Liver (tissue), 9 donors: ENCODE results near the gene COX15. TPM values are rescaled to one million over a fixed set of nuclear protein-coding genes. Genes with fewer than 3 reads are reported as not detected.

Experiments used
- DNase-seq: peaks from one replicate; pipeline ENCODE4 v3.0.0-alpha.2; 2017; ENCODE audit warnings: low spot score
- H3K27ac ChIP-seq, 2 donors: one replicate each; pipeline ENCODE4 v1.7.0; 2013; ENCODE audit warnings: inconsistent platforms in 2 of 2, low read length in 2 of 2, control low read depth in 1 of 2, low read depth in 1 of 2, mild to moderate bottlenecking in 1 of 2
- H3K27me3 ChIP-seq, 4 donors: one replicate each; pipeline versions ENCODE4 v1.6.1 to v1.7.0; 2013; ENCODE audit warnings: low read length in 3 of 4, inconsistent platforms in 1 of 4, mild to moderate bottlenecking in 1 of 4, moderate library complexity in 1 of 4; ENCODE audit not compliant: control insufficient read depth in 4 of 4, insufficient read depth in 4 of 4
- H3K36me3 ChIP-seq, 4 donors: one replicate each; pipeline versions ENCODE4 v1.6.1 to v1.7.0; 2013; ENCODE audit warnings: low read length in 3 of 4, mild to moderate bottlenecking in 3 of 4, low read depth in 1 of 4, moderate library complexity in 1 of 4; ENCODE audit not compliant: control insufficient read depth in 4 of 4, insufficient read depth in 3 of 4
- H3K4me1 ChIP-seq, 4 donors: one replicate each; pipeline versions ENCODE4 v1.6.1 to v1.7.0; 2013; ENCODE audit warnings: low read length in 3 of 4, mild to moderate bottlenecking in 3 of 4, moderate library complexity in 1 of 4; ENCODE audit not compliant: control insufficient read depth in 4 of 4, insufficient read depth in 4 of 4
- H3K4me3 ChIP-seq, 3 donors: one replicate each; pipeline versions ENCODE4 v1.6.1 to v1.7.0; 2013; ENCODE audit warnings: low read length in 3 of 3, control low read depth in 1 of 3, low read depth in 1 of 3, mild to moderate bottlenecking in 1 of 3
- H3K9ac ChIP-seq, 2 donors: one replicate each; pipeline ENCODE4 v1.7.0; 2013; ENCODE audit warnings: low read length in 2 of 2, mild to moderate bottlenecking in 2 of 2, moderate library complexity in 2 of 2, control low read depth in 1 of 2, low read depth in 1 of 2
- H3K9me3 ChIP-seq, 4 donors: one replicate each; pipeline versions ENCODE4 v1.6.1 to v1.7.0; 2013; ENCODE audit warnings: low read length in 3 of 4; ENCODE audit not compliant: control insufficient read depth in 4 of 4
- ATF3 ChIP-seq: IDR thresholded peaks from 2 replicates; pipeline ENCODE4 v1.6.1; 2016; ENCODE audit warnings: antibody characterized with exemption
- CTCF ChIP-seq: fragments of 150-350 bp; IDR thresholded peaks from 2 replicates; pipeline ENCODE4 v1.5.1; 2017; ENCODE audit warnings: improper control_type of control experiment, low read depth, low read length; ENCODE audit not compliant: missing input control
- EGR1 ChIP-seq, 2 donors: IDR thresholded peaks; 2 replicates each; pipeline ENCODE4 v1.6.1; 2016 to 2018; ENCODE audit warnings: antibody characterized with exemption in 2 of 2, low read depth in 2 of 2
- FOXA1 ChIP-seq: IDR thresholded peaks from 2 replicates; pipeline ENCODE4 v1.6.1; 2016; ENCODE audit warnings: antibody characterized with exemption
- FOXA2 ChIP-seq: IDR thresholded peaks from 2 replicates; pipeline ENCODE4 v1.6.1; 2016; ENCODE audit warnings: antibody characterized with exemption
- GABPA ChIP-seq, 2 donors: IDR thresholded peaks in 1 of 2; conservative IDR thresholded peaks in 1 of 2; 2 replicates each; pipeline ENCODE4 v1.6.1; 2016; ENCODE audit warnings: antibody characterized with exemption in 2 of 2, mild to moderate bottlenecking in 1 of 2, moderate library complexity in 1 of 2
- HNF4A ChIP-seq, 2 donors: conservative IDR thresholded peaks; 2 replicates each; pipeline ENCODE4 v1.6.1; 2016; ENCODE audit warnings: antibody characterized with exemption in 2 of 2, mild to moderate bottlenecking in 2 of 2
- HNF4G ChIP-seq: IDR thresholded peaks from 2 replicates; pipeline ENCODE4 v1.6.1; 2016; ENCODE audit warnings: antibody characterized with exemption
- JUND ChIP-seq, 2 donors: IDR thresholded peaks; 2 replicates each; pipeline ENCODE4 v1.6.1; 2016; ENCODE audit warnings: antibody characterized with exemption in 2 of 2
- MAX ChIP-seq: IDR thresholded peaks from 2 replicates; pipeline ENCODE4 v1.6.1; 2016; ENCODE audit warnings: antibody characterized with exemption
- NR2F2 ChIP-seq: IDR thresholded peaks from 2 replicates; pipeline ENCODE4 v1.6.1; 2016; ENCODE audit warnings: antibody characterized with exemption
- RAD21 ChIP-seq, 2 donors: IDR thresholded peaks; 2 replicates each; pipeline ENCODE4 v1.6.1; 2016; ENCODE audit warnings: antibody characterized with exemption in 2 of 2, mild to moderate bottlenecking in 2 of 2
- REST ChIP-seq: IDR thresholded peaks from 2 replicates; pipeline ENCODE4 v1.6.1; 2016; ENCODE audit warnings: antibody characterized with exemption, mild to moderate bottlenecking
- RXRA ChIP-seq, 2 donors: IDR thresholded peaks; 2 replicates each; pipeline ENCODE4 v1.6.1; 2017 to 2018; ENCODE audit warnings: antibody characterized with exemption in 2 of 2, mild to moderate bottlenecking in 1 of 2
- SP1 ChIP-seq: IDR thresholded peaks from 2 replicates; pipeline ENCODE4 v1.6.1; 2018; ENCODE audit warnings: antibody characterized with exemption, mild to moderate bottlenecking
- TAF1 ChIP-seq: conservative IDR thresholded peaks from 2 replicates; pipeline ENCODE4 v1.6.1; 2016; ENCODE audit warnings: antibody characterized with exemption, mild to moderate bottlenecking
- YY1 ChIP-seq: IDR thresholded peaks from 2 replicates; pipeline ENCODE4 v1.6.1; 2016; ENCODE audit warnings: antibody characterized with exemption, mild to moderate bottlenecking
- WGBS: extraction: QIAGEN DNeasy Blood & Tissue Kit; methylation state at CpG from one replicate; pipeline ENCODE4 v1.1.7; 2013; 5-methylcytosine and 5-hydroxymethylcytosine counted together
- polyA plus RNA-seq, 2 donors: library from polyadenylated mRNA; stranded (reverse) in 1 of 2; unstranded in 1 of 2; fragments of 200-250 nt in 1 of 2; fragments of >200 nt in 1 of 2; fragmentation: Nextera tagmentation in 1 of 2; extraction: Ambion mirVana in 1 of 2; gene quantifications; one replicate each; pipeline versions ENCODE4 v1.2.1 to v1.2.3, GENCODE V29; 2013 to 2015
- total RNA-seq, 2 donors: library from RNA; depleted of rRNA; stranded (reverse); fragments of >200 nt; gene quantifications; one replicate each; pipeline ENCODE4 v1.2.3, GENCODE V29; 2014
- donor health status: healthy.
- donor health status: healthy.
- donor health status: healthy.
- donor health status: healthy.
- donor health status: healthy.

COX15 gene
- total and polyA plus RNA-seq, 4 donors: 13.4 to 25.2 (median 20.8) TPM

- Histone ChIP-seq H3K27me3 (no peaks in the 10 kb centered on the region), H3K9ac (peak overlapping the region in 1 of 2 donors; percentile 82), H3K4me3 (peak overlapping the region in 1 of 3 donors; percentile 4), H3K4me1 (peaks cover 15 to 45% (median 39%) of the 10 kb centered on the region in 4 donors), H3K27ac (peak overlapping the region; percentile 80 to 83), H3K9me3 (no peaks in the 10 kb centered on the region), H3K36me3 (no peaks in the 10 kb centered on the region)
- WGBS: 44% methylated on average over 4 of the region's 4 CpGs
- DNase-seq: no peak
- TF ChIP-seq SP1: peak; percentile 27
- no peak for TF ChIP-seq REST
- TF ChIP-seq HNF4A (conservative IDR thresholded peaks at IDR 0.05): peak; percentile 14 to 31
- no peak for TF ChIP-seq HNF4G
- TF ChIP-seq FOXA1: no peak
- peak in 1 of 2 donors; percentile 26 for TF ChIP-seq RXRA (IDR thresholded peaks at IDR 0.05)
- no peak for TF ChIP-seq EGR1 (IDR thresholded peaks at IDR 0.05; ENCODE audit: low read depth in 2 of 2)
- TF ChIP-seq NR2F2: peak; percentile 51
- TF ChIP-seq CTCF: no peak
- no peak for TF ChIP-seq ATF3
- no peak for TF ChIP-seq YY1
- TF ChIP-seq TAF1: no peak
- no peak for TF ChIP-seq JUND (IDR thresholded peaks at IDR 0.05)
- no peak for TF ChIP-seq MAX
- TF ChIP-seq FOXA2: no peak
- TF ChIP-seq GABPA (IDR thresholded peaks at IDR 0.05 in 1 of 2, conservative IDR thresholded peaks at IDR 0.05 in 1 of 2): peak in 1 of 2 donors; percentile 53
These were observed 47.4 kb upstream of the COX15 start for GRCh38 chr10:99779335-99779734.

DNA sequence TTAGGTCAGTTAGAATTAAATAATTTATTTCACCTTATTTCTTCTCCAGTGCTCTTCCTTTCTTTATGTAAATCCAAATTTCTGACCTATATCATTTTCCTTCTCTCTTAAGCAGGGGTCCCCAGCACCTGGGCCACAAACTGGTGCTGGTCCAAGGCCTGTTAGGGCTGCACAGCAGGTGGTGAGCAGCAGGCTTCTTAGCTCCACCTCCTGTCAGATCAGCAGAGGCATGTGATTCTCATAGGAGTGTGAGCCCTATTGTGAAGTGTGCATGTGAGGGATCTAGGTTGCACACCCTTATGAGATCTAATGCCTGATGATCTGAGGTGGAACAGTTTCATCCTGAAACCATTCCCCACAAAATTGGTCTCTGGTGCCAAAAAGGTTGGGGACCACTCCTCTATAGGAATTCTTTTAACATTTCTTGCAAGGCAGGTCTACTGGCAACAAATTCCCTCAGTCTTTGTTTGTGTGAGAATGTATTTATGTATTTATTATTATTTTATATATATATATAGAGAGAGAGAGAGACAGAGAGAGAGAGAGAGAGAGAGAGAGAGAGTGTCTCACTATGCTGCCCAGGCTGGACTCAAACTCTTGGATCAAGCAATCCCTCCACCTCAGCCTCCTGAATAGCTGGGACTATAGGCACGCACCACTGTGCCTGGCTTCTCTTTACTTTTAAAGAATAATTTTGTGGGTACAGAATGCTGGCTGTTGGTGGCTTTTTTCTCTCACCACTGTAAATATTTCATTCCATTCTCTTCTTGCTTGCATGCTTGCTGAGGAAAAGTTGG, 46.2 kb upstream of the COX15 start:
- no peak for DNase-seq

More for the DNA sequence above, 46.2 kb upstream of the COX15 start:
- H3K4me3 ChIP-seq: no peak overlapping the region
- 79% methylated on average over 1 of the region's 1 CpG for WGBS
- H3K27me3 ChIP-seq: no peaks in the 10 kb centered on the region
- H3K27ac ChIP-seq: peak overlapping the region; percentile 80 to 83
- TF ChIP-seq FOXA2 (no peak), SP1 (no peak), RAD21 (IDR thresholded peaks at IDR 0.05) (peak in 1 of 2 donors; percentile 12), FOXA1 (no peak), MAX (peak; percentile 50)
- peaks cover 15 to 45% (median 39%) of the 10 kb centered on the region in 4 donors for H3K4me1 ChIP-seq
- no peak overlapping the region for H3K9ac ChIP-seq
- H3K36me3 ChIP-seq: no peaks in the 10 kb centered on the region
- no peaks in the 10 kb centered on the region for H3K9me3 ChIP-seq
